ENCODE results near the gene DDR1.
"Not testable (repeated sequence)": the region's sequence is repeated elsewhere in the genome, so short reads cannot be mapped to it uniquely, and the experiment has no call there.

Gene DDR1

GRCh38 chr6:30917487-30917886 lies 33.2 kb downstream of the DDR1 start:
- TF ChIP-seq, protein P1, sequence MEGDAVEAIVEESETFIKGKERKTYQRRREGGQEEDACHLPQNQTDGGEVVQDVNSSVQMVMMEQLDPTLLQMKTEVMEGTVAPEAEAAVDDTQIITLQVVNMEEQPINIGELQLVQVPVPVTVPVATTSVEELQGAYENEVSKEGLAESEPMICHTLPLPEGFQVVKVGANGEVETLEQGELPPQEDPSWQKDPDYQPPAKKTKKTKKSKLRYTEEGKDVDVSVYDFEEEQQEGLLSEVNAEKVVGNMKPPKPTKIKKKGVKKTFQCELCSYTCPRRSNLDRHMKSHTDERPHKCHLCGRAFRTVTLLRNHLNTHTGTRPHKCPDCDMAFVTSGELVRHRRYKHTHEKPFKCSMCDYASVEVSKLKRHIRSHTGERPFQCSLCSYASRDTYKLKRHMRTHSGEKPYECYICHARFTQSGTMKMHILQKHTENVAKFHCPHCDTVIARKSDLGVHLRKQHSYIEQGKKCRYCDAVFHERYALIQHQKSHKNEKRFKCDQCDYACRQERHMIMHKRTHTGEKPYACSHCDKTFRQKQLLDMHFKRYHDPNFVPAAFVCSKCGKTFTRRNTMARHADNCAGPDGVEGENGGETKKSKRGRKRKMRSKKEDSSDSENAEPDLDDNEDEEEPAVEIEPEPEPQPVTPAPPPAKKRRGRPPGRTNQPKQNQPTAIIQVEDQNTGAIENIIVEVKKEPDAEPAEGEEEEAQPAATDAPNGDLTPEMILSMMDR (conservative IDR thresholded peaks at IDR 0.05; ENCODE audit: control insufficient read depth, insufficient read depth, low read depth, low read length) = no peak
- DNase-seq (ENCODE audit: low read depth) = no peak
- H3K4me3 ChIP-seq (ENCODE audit: control insufficient read depth, low read depth, low read length) = no peak overlapping the region

GRCh38 chr6:30918670-30919069 lies 34.4 kb downstream of the DDR1 start:
- TF ChIP-seq, protein P1 (conservative IDR thresholded peaks at IDR 0.05; ENCODE audit: control insufficient read depth, insufficient read depth, low read depth, low read length) = no peak
- no peak overlapping the region for H3K4me3 ChIP-seq (ENCODE audit: control insufficient read depth, low read depth, low read length)
- no peak for DNase-seq (ENCODE audit: low read depth)

GRCh38 chr6:30922447-30922852 lies 38.1 kb downstream of the DDR1 start:
- TF ChIP-seq, protein P1 (conservative IDR thresholded peaks at IDR 0.05; ENCODE audit: control insufficient read depth, insufficient read depth, low read depth, low read length) = no peak
- no peak for DNase-seq (ENCODE audit: low read depth)
- no peak overlapping the region for H3K4me3 ChIP-seq (ENCODE audit: control insufficient read depth, low read depth, low read length)

- not testable (repeated sequence) for DNase-seq (ENCODE audit: low read depth); H3K4me3 ChIP-seq (ENCODE audit: control insufficient read depth, low read depth, low read length)
These were observed 39.8 kb downstream of the DDR1 start for GRCh38 chr6:30924040-30924627.

GRCh38 chr6:30926644-30927043 lies 42.3 kb downstream of the DDR1 start:
- DNase-seq (ENCODE audit: low read depth) = peak; percentile 34
- TF ChIP-seq, protein P1 (conservative IDR thresholded peaks at IDR 0.05; ENCODE audit: control insufficient read depth, insufficient read depth, low read depth, low read length) = no peak
- no peak overlapping the region for H3K4me3 ChIP-seq (ENCODE audit: control insufficient read depth, low read depth, low read length)

GRCh38 chr6:30927080-30927479 lies 42.8 kb downstream of the DDR1 start:
- not testable (repeated sequence) for DNase-seq (ENCODE audit: low read depth); H3K4me3 ChIP-seq (ENCODE audit: control insufficient read depth, low read depth, low read length)

- H3K4me3 ChIP-seq (ENCODE audit: control insufficient read depth, low read depth, low read length) = no peak overlapping the region
- DNase-seq (ENCODE audit: low read depth) = no peak
- TF ChIP-seq, protein P1 (conservative IDR thresholded peaks at IDR 0.05; ENCODE audit: control insufficient read depth, insufficient read depth, low read depth, low read length) = no peak
These were observed 44.4 kb downstream of the DDR1 start for GRCh38 chr6:30928677-30929076.

DNA sequence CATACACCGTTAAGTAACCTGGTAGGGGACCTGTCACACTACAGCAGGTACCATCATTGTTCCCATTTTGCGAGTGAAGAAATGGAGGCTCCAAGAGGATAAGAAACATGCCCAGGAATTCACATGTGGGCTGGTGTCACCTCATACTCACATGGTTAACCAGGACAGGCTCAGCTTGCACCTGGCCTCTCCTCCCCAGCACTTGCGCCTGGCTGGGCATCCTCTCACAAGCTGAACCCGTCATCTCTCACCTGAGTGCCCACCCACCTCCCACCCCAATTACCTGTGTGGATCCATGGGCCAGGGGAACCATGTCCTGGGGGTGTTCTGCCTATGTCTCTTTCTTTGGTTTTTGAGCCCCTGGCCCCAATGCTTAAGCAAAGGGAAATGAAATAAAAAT lies 46.2 kb downstream of the DDR1 start:
- DNase-seq (ENCODE audit: low read depth) = no peak
- TF ChIP-seq, protein P1 (conservative IDR thresholded peaks at IDR 0.05; ENCODE audit: control insufficient read depth, insufficient read depth, low read depth, low read length) = no peak
- H3K4me3 ChIP-seq (ENCODE audit: control insufficient read depth, low read depth, low read length) = no peak overlapping the region
